ENCODE measurements around the gene FRRS1. TPM values are rescaled to one million over a fixed set of nuclear protein-coding genes. Genes with fewer than 3 reads are reported as not detected.

The FRRS1 gene
- polyA plus RNA-seq, 1 donor (not counting 4 experiments of a cell fraction or from before 2014, with no cell fraction given): 11.2 TPM

DNA sequence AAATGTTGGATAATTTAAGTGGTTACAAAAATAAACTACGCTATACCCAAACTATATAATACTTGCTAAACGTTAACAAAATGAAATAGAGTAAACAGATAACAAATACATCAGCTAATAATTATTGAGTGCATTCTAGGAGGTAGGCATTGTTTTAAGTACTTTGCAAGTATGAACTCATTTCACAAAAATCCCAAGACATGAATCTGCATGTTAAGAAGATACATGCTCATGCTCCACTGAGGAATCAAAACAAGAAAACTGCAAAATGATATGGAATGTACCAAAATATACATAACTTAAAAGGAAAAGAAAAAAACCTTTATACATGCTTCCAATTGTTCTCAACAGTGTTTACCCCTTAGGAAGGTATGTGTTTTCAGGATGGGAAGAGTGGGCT, 2.5 kb downstream of the FRRS1 start:
- H3K4me2 ChIP-seq (ENCODE audit: control insufficient read depth, extremely low read depth, insufficient read depth, low read depth, low read length): peak overlapping the region; percentile 72
- TF ChIP-seq EZH2 (IDR thresholded peaks at IDR 0.05; ENCODE audit: low read length): no peak
- TF ChIP-seq, protein P1, sequence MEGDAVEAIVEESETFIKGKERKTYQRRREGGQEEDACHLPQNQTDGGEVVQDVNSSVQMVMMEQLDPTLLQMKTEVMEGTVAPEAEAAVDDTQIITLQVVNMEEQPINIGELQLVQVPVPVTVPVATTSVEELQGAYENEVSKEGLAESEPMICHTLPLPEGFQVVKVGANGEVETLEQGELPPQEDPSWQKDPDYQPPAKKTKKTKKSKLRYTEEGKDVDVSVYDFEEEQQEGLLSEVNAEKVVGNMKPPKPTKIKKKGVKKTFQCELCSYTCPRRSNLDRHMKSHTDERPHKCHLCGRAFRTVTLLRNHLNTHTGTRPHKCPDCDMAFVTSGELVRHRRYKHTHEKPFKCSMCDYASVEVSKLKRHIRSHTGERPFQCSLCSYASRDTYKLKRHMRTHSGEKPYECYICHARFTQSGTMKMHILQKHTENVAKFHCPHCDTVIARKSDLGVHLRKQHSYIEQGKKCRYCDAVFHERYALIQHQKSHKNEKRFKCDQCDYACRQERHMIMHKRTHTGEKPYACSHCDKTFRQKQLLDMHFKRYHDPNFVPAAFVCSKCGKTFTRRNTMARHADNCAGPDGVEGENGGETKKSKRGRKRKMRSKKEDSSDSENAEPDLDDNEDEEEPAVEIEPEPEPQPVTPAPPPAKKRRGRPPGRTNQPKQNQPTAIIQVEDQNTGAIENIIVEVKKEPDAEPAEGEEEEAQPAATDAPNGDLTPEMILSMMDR (optimal IDR thresholded peaks at IDR 0.05 in 1 of 3, IDR thresholded peaks at IDR 0.05 in 1 of 3, conservative IDR thresholded peaks at IDR 0.05 in 1 of 3; ENCODE audit: extremely low read depth in 1 of 3, insufficient read depth in 2 of 3, low read length in 3 of 3): no peak
- peak overlapping the region; percentile 8 to 34 (median 26) for H3K4me3 ChIP-seq (ENCODE audit: control insufficient read depth in 2 of 3, extremely low read depth in 1 of 3, insufficient read depth in 2 of 3, low read depth in 1 of 3, low read length in 3 of 3)
- FAIRE-seq: peak; percentile 46
- no peak for DNase-seq (ENCODE audit: low read depth, low spot score)
- peak overlapping the region; percentile 40 for H3K9ac ChIP-seq (ENCODE audit: control insufficient read depth, extremely low read depth, insufficient read depth, low read length)
- peaks cover 16% of the 10 kb centered on the region for H3K4me1 ChIP-seq (ENCODE audit: control insufficient read depth, extremely low read depth, insufficient read depth, low read length)
- no peaks in the 10 kb centered on the region for H4K20me1 ChIP-seq (ENCODE audit: control insufficient read depth, extremely low read depth, insufficient read depth, low read length)
- peaks cover 5% of the 10 kb centered on the region for H3K79me2 ChIP-seq (ENCODE audit: control insufficient read depth, insufficient read depth, low read length)
- dilution Hi-C loops (cut with MboI; ENCODE audit: extremely low pct_ligation_motif_present, low sequenced_read_pairs): no loop called here
- no peak overlapping the region for H2AFZ ChIP-seq (ENCODE audit: control insufficient read depth, low read length)
- peak overlapping the region; percentile 63 for H3K27ac ChIP-seq (ENCODE audit: control insufficient read depth, insufficient read depth, low read length)
- no peaks in the 10 kb centered on the region for H3K9me3 ChIP-seq (ENCODE audit: control insufficient read depth, low read depth, low read length)
- no peaks in the 10 kb centered on the region for H3K36me3 ChIP-seq (ENCODE audit: control insufficient read depth in 2 of 2, extremely low read depth in 1 of 2, insufficient read depth in 2 of 2, low read length in 2 of 2)
- H3K9me1 ChIP-seq (ENCODE audit: control insufficient read depth, extremely low read depth, insufficient read depth, low read length): no peaks in the 10 kb centered on the region
- H3K27me3 ChIP-seq (ENCODE audit: control insufficient read depth, extremely low read depth, insufficient read depth, low read length): no peaks in the 10 kb centered on the region

DNA sequence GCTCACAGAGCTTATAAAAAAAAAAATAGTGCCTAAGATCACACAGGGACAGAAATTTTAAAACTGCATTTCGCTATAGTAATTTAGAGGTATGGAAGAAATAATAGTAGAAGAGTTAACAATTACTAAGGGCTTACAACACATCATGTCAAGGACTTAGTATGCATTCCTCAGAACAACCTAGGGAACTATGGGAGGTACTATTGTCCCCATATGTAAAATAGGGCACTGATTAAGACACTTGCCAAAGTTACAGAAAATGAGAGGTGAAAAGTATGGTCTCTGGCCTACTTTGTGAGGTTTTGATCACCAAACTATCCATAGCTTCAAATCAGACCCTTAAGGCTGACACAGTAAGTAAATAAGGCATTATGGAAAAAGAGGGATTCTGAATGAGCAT, 4.7 kb downstream of the FRRS1 start:
- H3K4me1 ChIP-seq (ENCODE audit: control insufficient read depth, extremely low read depth, insufficient read depth, low read length): peaks cover 28% of the 10 kb centered on the region
- no peak overlapping the region for H2AFZ ChIP-seq (ENCODE audit: control insufficient read depth, low read length)
- no peaks in the 10 kb centered on the region for H3K36me3 ChIP-seq (ENCODE audit: control insufficient read depth in 2 of 2, extremely low read depth in 1 of 2, insufficient read depth in 2 of 2, low read length in 2 of 2)
- H3K27me3 ChIP-seq (ENCODE audit: control insufficient read depth, extremely low read depth, insufficient read depth, low read length): no peaks in the 10 kb centered on the region
- no peaks in the 10 kb centered on the region for H3K9me1 ChIP-seq (ENCODE audit: control insufficient read depth, extremely low read depth, insufficient read depth, low read length)
- H3K79me2 ChIP-seq (ENCODE audit: control insufficient read depth, insufficient read depth, low read length): peaks cover 5% of the 10 kb centered on the region
- dilution Hi-C loops (cut with MboI; ENCODE audit: extremely low pct_ligation_motif_present, low sequenced_read_pairs): no loop called here
- no peaks in the 10 kb centered on the region for H4K20me1 ChIP-seq (ENCODE audit: control insufficient read depth, extremely low read depth, insufficient read depth, low read length)
- no peak overlapping the region for H3K4me2 ChIP-seq (ENCODE audit: control insufficient read depth, extremely low read depth, insufficient read depth, low read depth, low read length)
- DNase-seq (ENCODE audit: low read depth, low spot score) (no peak), FAIRE-seq (no peak)
- H3K9me3 ChIP-seq (ENCODE audit: control insufficient read depth, low read depth, low read length): no peaks in the 10 kb centered on the region
- no peak overlapping the region for H3K9ac ChIP-seq (ENCODE audit: control insufficient read depth, extremely low read depth, insufficient read depth, low read length)
- H3K4me3 ChIP-seq (ENCODE audit: control insufficient read depth in 2 of 3, extremely low read depth in 1 of 3, insufficient read depth in 2 of 3, low read depth in 1 of 3, low read length in 3 of 3): no peak overlapping the region
- no peak overlapping the region for H3K27ac ChIP-seq (ENCODE audit: control insufficient read depth, insufficient read depth, low read length)
- TF ChIP-seq, protein P1 (optimal IDR thresholded peaks at IDR 0.05 in 1 of 3, IDR thresholded peaks at IDR 0.05 in 1 of 3, conservative IDR thresholded peaks at IDR 0.05 in 1 of 3; ENCODE audit: extremely low read depth in 1 of 3, insufficient read depth in 2 of 3, low read length in 3 of 3): no peak
- no peak for TF ChIP-seq EZH2 (IDR thresholded peaks at IDR 0.05; ENCODE audit: low read length)
